Stimulated activated CD8-positive, alpha-beta memory T cell treated with anti-CD3 and anti-CD28 coated beads, Interleukin-2, amount 100 ng/mL, for 1 hour (primary cell): ENCODE measurements around the gene VPS11.
"Not testable (repeated sequence)": the region's sequence is repeated elsewhere in the genome, so short reads cannot be mapped to it uniquely, and the experiment has no call there.

Source experiments
- DNase-seq, 2 donors: peaks; one replicate each; pipeline ENCODE4 v3.0.0-alpha.2; 2020; ENCODE audit warnings: low read depth in 2 of 2

VPS11 gene

GRCh38 chr11:119067371-119068222 lies at the start of gene VPS11:
TSS of gene VPS11 (plus strand) at chr11:119067818. CDS start at chr11:119067824, 6 bp downstream.
- peak; percentile 95 to 98 for DNase-seq

GRCh38 chr11:119018074-119018938 lies 49.3 kb upstream of the VPS11 start, which contains the start of the genes RPS25 and TRAPPC4:
TSS of gene RPS25 (minus strand) at chr11:119018343. CDS start at chr11:119018284, 59 bp downstream.
TSS of gene TRAPPC4 (plus strand) at chr11:119018766. CDS start at chr11:119018796, 30 bp downstream.
- peak; percentile 83 to 89 for DNase-seq

- no peak for DNase-seq
These were observed 47.6 kb upstream of the VPS11 start for GRCh38 chr11:119019996-119020395.

GRCh38 chr11:119021631-119022030 lies 46.0 kb upstream of the VPS11 start:
- no peak for DNase-seq

- no peak for DNase-seq
These were observed 43.9 kb upstream of the VPS11 start for GRCh38 chr11:119023741-119024140.

GRCh38 chr11:119024430-119025098 lies 43.1 kb upstream of the VPS11 start:
- no peak for DNase-seq

GRCh38 chr11:119025099-119025473 lies 42.5 kb upstream of the VPS11 start:
- no peak for DNase-seq

- no peak for DNase-seq
These were observed 42.1 kb upstream of the VPS11 start for GRCh38 chr11:119025541-119025940.

GRCh38 chr11:119025978-119026766 lies 41.4 kb upstream of the VPS11 start:
- no peak for DNase-seq

GRCh38 chr11:119026970-119027369 lies 40.6 kb upstream of the VPS11 start:
- DNase-seq, result no peak

GRCh38 chr11:119027561-119028345 lies 39.9 kb upstream of the VPS11 start:
- DNase-seq, result no peak

- DNase-seq, result no peak
These were observed 39.1 kb upstream of the VPS11 start for GRCh38 chr11:119028346-119029068.

GRCh38 chr11:119029069-119029339 lies 38.6 kb upstream of the VPS11 start:
- no peak for DNase-seq

GRCh38 chr11:119029340-119030028 lies 38.1 kb upstream of the VPS11 start:
- no peak for DNase-seq

GRCh38 chr11:119030029-119030328 lies 37.6 kb upstream of the VPS11 start:
- DNase-seq, result no peak

- peak; percentile 98 to 99 for DNase-seq
These were observed 37.1 kb upstream of the VPS11 start, which contains the start of gene SLC37A4 for GRCh38 chr11:119030329-119031047. TSS of gene SLC37A4 (minus strand) at chr11:119030877.

GRCh38 chr11:119031912-119032280 lies 35.7 kb upstream of the VPS11 start:
- no peak for DNase-seq

- not testable (repeated sequence) for DNase-seq
These were observed 34.2 kb upstream of the VPS11 start for GRCh38 chr11:119033421-119033820.

- DNase-seq, result no peak
These were observed 32.8 kb upstream of the VPS11 start for GRCh38 chr11:119034813-119035212.
